NCI-H1436 treated with DMSO at 0.1 percent for 48 hours (cell line): ENCODE results near the gene RNF26.

Experiments used
- DNase-seq: peaks from one replicate; lab custom pipeline; 2025; lab: John Stamatoyannopoulos, UW

Gene RNF26

GRCh38 chr11:119355091-119355843 is 20.9 kb downstream of the RNF26 start:
- DNase-seq, result no peak

- peak; percentile 12 for DNase-seq
Measured at GRCh38 chr11:119356349-119357031, 22.2 kb downstream of the RNF26 start.

- DNase-seq, result no peak
Measured at GRCh38 chr11:119357074-119357473, 22.7 kb downstream of the RNF26 start.

- no peak for DNase-seq
Measured at GRCh38 chr11:119359365-119360214, 25.3 kb downstream of the RNF26 start.

- no peak for DNase-seq
Measured at GRCh38 chr11:119361056-119361787, 26.9 kb downstream of the RNF26 start.

- DNase-seq, result no peak
Measured at GRCh38 chr11:119361941-119362725, 27.8 kb downstream of the RNF26 start.

GRCh38 chr11:119362741-119363080 is 28.4 kb downstream of the RNF26 start:
- DNase-seq, result no peak

GRCh38 chr11:119363081-119363850 is 28.9 kb downstream of the RNF26 start:
- DNase-seq, result no peak

GRCh38 chr11:119363851-119364590 is 29.7 kb downstream of the RNF26 start:
- DNase-seq, result no peak

GRCh38 chr11:119365071-119365591 is 30.8 kb downstream of the RNF26 start:
- no peak for DNase-seq

- no peak for DNase-seq
Measured at GRCh38 chr11:119366690-119367620, 32.6 kb downstream of the RNF26 start.

- no peak for DNase-seq
Measured at GRCh38 chr11:119367661-119368120, 33.4 kb downstream of the RNF26 start.

- no peak for DNase-seq
Measured at GRCh38 chr11:119368121-119369034, 34.1 kb downstream of the RNF26 start.

- no peak for DNase-seq
Measured at GRCh38 chr11:119369132-119369925, 35.0 kb downstream of the RNF26 start.

GRCh38 chr11:119370486-119371046 is 36.2 kb downstream of the RNF26 start:
- no peak for DNase-seq

GRCh38 chr11:119371067-119371601 is 36.8 kb downstream of the RNF26 start:
- DNase-seq, result no peak
